Measurements from ENCODE around the gene UBN2.

- TF ChIP-seq CTCF (IDR thresholded peaks at IDR 0.05; ENCODE audit: low read depth, low read length, poor library complexity, severe bottlenecking) (peak; percentile 47), EZH2phosphoT487 (IDR thresholded peaks at IDR 0.05; ENCODE audit: borderline replicate concordance, low read length) (no peak)
Measured at GRCh38 chr7:139341058-139341775, 110.2 kb downstream of the UBN2 start, which contains the start of gene FMC1.

All from DOHH2 (cell line).